Activated T-helper 1 cell treated with anti-CD3 and anti-CD28 coated beads, Interleukin-12 subunit alpha, Interleukin-12 subunit beta, Interleukin-2, Interleukin-4 antibody, amounts not matched to agents 30 ng/mL and 10 ng/mL and 1 ng/mL, durations not matched to agents 14 hours and 24 hours and 36 hours (primary cell): Measurements from ENCODE around the gene S100A3. TPM values are rescaled to one million over a fixed set of nuclear protein-coding genes. Genes with fewer than 3 reads are reported as not detected.
"Not testable (repeated sequence)": the region's sequence is repeated elsewhere in the genome, so short reads cannot be mapped to it uniquely, and the experiment has no call there.

Source experiments
- DNase-seq: peaks from one replicate; pipeline ENCODE4 v3.0.0; 2021; ENCODE audit warnings: low spot score
- H3K27ac Mint-ChIP-seq: one replicate; pipeline ENCODE4 v1.8.0; 2021; ENCODE audit warnings: mild to moderate bottlenecking, mixed read lengths
- H3K27me3 Mint-ChIP-seq: one replicate; pipeline ENCODE4 v1.8.0; 2022; ENCODE audit warnings: mild to moderate bottlenecking, moderate library complexity, mixed read lengths; ENCODE audit not compliant: insufficient read depth
- H3K36me3 Mint-ChIP-seq: one replicate; pipeline ENCODE4 v1.8.0; 2021; ENCODE audit warnings: low read depth, mixed read lengths
- H3K4me1 Mint-ChIP-seq: one replicate; pipeline ENCODE4 v1.8.0; 2021; ENCODE audit warnings: low read depth, mixed read lengths
- H3K4me3 Mint-ChIP-seq: one replicate; pipeline ENCODE4 v1.8.0; 2021; ENCODE audit warnings: mild to moderate bottlenecking, moderate library complexity, mixed read lengths
- H3K9me3 Mint-ChIP-seq: one replicate; pipeline ENCODE4 v1.8.0; 2021; ENCODE audit warnings: mixed read lengths
- intact Hi-C: fragments of 100-400 bp; cut with micrococcal nuclease; formaldehyde crosslinking; loops from one replicate; pipeline ENCODE4 v1.15.1; 2024
- total RNA-seq: library from RNA; stranded (reverse); gene quantifications from 2 replicates; pipeline ENCODE4 v1.2.3, GENCODE V29; 2022

S100A3 gene
- total RNA-seq, 1 donor from 2014 or later = not detected

DNA sequence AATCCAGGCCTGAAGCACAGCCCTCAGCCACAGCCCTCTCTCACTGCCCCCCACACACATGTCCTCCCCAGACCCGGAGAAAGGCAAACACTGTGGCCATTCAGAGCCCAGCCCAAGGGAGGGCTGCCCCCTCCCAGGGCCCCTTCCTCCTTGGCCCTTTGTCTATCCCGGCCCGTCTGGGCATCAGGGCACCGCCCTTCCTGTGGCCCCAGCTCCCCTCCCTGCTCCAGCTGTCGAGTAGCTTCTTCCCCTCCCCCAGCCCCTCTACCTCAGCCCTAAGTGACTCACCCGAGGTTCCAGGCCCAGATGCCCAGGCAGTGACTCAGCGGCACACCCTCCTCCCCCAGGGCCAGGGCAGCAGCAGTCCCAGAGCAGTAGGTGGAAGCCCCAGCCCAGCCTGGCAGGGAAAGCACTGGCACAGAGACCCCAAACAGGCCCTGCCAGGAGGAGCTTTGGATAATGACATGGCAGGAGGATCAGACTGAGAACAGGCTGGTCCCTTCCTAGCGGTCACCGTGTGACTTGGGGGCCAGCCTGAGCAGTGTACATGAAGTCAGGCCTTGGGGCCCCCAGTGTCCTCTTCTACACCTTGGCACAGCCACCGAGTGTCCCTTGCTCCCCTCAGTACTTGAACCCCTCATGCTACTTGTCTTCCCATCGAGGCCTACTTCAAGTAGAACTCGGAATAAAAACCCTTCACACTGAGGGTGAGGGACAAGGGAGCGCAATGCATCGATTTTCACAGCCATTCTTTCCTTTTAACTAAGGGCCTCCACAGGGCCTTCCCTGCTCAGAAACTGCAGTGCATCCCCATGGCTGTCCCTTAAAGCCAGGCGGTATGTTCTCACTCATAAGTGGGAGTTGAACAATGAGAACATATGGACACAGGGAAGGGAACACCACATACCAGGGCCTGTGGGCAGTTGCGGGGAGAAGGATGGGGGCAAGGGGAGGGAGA is 17.6 kb upstream of the S100A3 start:
- peaks cover 38% of the 10 kb centered on the region for H3K4me1 Mint-ChIP-seq
- peak overlapping the region; percentile 38 for H3K4me3 Mint-ChIP-seq
- H3K27ac Mint-ChIP-seq = peak overlapping the region; percentile 89
- no peaks in the 10 kb centered on the region for H3K36me3 Mint-ChIP-seq
- intact Hi-C loops = loop anchor here (1.0 to 5.0 kb wide), 4 partner anchors 21 to 181 kb away; partner anchors contain the start of genes CHTOP, ILF2 and S100A4
- peaks cover 1% of the 10 kb centered on the region for H3K27me3 Mint-ChIP-seq
- H3K9me3 Mint-ChIP-seq = no peaks in the 10 kb centered on the region
- DNase-seq = peak; percentile 72

DNA sequence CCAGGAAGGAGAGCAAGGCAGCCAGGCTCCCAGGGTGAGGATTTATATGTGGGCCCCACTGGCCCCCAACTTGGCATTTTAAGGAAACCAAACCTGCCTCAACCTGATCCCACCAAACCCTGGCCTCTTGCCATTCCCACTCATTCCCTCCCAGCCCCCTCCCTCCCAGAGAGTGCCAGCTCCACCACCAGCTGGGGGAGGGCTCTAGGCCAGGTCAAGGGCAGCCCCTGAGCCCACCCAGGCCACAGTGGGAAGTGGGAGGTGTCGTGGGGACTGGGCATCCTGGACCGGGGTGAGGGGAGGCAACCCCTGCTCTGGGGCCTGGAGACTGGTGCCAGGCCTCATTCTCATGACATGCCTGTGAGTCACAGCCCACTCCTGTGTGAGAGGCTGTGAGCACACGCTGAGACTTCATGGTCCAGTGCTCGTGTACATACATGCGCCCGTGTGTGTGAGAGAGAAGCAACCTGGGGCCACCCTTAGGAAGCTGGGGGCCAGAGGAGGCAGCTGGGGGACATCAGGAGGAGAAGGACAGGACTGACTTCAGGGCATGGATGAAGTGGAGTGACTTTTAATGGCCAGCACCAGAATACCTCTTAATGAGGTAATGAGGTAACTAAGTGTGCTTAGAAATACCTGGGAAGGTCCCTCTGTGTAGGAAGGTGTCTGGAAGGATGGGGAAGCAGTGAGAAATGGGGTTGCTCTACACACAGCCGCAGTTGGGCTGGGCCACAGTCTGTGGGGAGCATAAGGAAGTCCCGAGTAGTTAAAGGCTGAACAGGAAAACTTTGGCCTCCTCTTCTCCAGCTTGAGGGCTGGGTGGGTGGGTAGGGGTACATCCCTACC is 16.7 kb upstream of the S100A3 start, which contains the start of gene S100A2:
S100A2 (minus strand) TSS at position 316 of the 846 bp plus-strand sequence. CDS start 1,967 bp downstream, outside the sequence.
- intact Hi-C loops = loop anchor here (1.0 to 5.0 kb wide), 4 partner anchors 20 to 182 kb away; partner anchors contain the start of genes CHTOP, ILF2 and S100A4
- H3K27ac Mint-ChIP-seq = peak within 1 kb of the TSS; percentile 100
- peak within 1 kb of the TSS; percentile 76 for H3K4me3 Mint-ChIP-seq
- no peak for DNase-seq
- peaks cover 35% of the 10 kb centered on the region for H3K4me1 Mint-ChIP-seq
- H3K9me3 Mint-ChIP-seq = no peaks in the 10 kb centered on the region
- H3K27me3 Mint-ChIP-seq = peaks cover 1% of the 10 kb centered on the region
- H3K36me3 Mint-ChIP-seq = no peaks in the 10 kb centered on the region

DNA sequence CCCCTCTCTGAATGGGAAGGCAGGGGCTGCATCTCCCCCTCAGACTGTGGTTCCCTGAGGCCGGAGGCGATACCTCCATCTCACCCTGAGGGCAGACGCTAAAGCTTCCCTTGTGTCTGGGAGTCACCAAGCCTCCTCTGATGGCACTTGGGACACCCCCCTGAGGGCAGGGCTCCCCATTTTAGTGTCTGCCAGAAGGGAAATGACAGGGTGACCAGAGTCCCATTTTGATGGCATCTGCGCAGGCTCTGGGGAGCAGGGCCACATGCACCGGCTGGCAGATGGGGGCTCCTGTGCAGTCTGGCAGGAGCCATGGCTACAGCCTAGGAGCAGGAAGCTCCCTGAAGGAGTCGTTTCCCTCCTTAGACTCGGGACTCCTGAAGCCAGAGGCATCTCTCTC is 14.9 kb upstream of the S100A3 start:
- DNase-seq = no peak
- no peaks in the 10 kb centered on the region for H3K27me3 Mint-ChIP-seq
- intact Hi-C loops = no loop called here
- H3K4me3 Mint-ChIP-seq = no peak overlapping the region
- no peaks in the 10 kb centered on the region for H3K9me3 Mint-ChIP-seq
- H3K36me3 Mint-ChIP-seq = no peaks in the 10 kb centered on the region
- H3K4me1 Mint-ChIP-seq = peaks cover 35% of the 10 kb centered on the region
- H3K27ac Mint-ChIP-seq = no peak overlapping the region

DNA sequence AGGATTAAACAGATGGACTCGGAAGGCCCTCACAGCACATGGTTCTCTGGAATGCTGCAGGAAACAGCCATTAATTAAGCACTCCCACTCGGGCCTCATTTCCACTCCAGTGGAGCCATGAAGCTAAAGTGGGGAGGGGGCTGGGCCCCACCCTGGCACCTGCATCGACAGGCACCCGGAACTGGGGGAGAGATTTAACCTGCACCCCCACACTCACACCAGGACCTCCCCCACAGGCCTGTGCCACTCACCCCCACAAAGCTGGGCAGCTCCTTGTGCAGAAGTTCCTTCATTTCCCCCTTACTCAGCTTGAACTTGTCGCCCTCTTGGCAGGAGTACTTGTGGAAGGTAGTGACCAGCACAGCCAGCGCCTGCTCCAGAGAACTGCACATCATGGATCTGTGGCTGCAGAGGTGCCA is 14.4 kb upstream of the S100A3 start:
- intact Hi-C loops = no loop called here
- Mint-ChIP-seq H3K27me3 (no peaks in the 10 kb centered on the region), H3K9me3 (no peaks in the 10 kb centered on the region), H3K36me3 (no peaks in the 10 kb centered on the region), H3K27ac (no peak overlapping the region), H3K4me1 (peaks cover 31% of the 10 kb centered on the region), H3K4me3 (no peak overlapping the region)
- no peak for DNase-seq

DNA sequence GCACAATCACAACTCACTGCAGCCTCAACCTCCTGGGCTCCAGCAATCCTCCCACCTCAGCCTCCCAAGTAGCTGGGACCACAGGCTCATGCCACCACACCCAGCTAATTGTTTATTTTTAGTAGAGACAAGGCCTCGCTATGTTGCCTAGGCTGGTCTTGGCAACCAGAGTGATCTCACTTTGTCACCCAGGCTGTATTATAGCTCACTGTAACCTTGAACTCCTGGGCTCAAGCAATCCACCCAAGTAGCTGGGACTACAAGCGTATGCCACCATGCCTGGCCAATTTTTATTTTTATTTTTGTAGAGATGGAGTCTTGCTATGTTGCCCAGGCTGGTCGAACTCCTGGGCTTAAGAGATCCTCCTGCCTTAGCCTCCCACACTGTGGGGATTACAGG is 13.0 kb upstream of the S100A3 start:
- H3K27ac Mint-ChIP-seq, H3K27me3 Mint-ChIP-seq, H3K9me3 Mint-ChIP-seq, intact Hi-C loops, H3K4me3 Mint-ChIP-seq, DNase-seq, H3K36me3 Mint-ChIP-seq: not testable (repeated sequence)
- peaks cover 18% of the 10 kb centered on the region for H3K4me1 Mint-ChIP-seq

DNA sequence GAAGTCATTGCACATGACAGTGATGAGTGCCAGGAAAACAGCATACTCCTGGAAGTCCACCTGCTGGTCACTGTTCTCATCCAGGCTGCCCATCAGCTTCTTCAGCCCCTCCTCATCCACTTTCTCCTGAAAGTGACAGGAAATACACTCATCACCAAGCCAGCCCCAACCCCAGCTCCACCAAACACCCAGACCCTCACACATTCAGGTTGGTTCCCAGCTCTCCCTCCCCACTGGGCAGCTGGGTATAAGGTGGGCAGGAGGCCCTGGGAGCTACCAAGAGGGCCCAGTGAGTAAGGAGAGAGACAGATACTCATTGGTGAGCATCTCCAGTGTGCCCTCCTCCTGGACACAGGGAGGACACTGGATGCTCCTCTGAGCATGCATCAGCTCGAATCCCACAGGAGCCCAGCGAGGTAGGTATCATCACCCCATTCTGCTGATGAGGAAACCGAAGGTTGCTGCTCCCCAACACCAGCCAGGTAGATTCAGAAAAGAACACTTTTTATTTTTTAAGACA is 12.5 kb upstream of the S100A3 start:
- H3K27me3 Mint-ChIP-seq = no peaks in the 10 kb centered on the region
- H3K36me3 Mint-ChIP-seq = no peaks in the 10 kb centered on the region
- peaks cover 16% of the 10 kb centered on the region for H3K4me1 Mint-ChIP-seq
- H3K27ac Mint-ChIP-seq = no peak overlapping the region
- DNase-seq = no peak
- no peak overlapping the region for H3K4me3 Mint-ChIP-seq
- no peaks in the 10 kb centered on the region for H3K9me3 Mint-ChIP-seq
- intact Hi-C loops = no loop called here

DNA sequence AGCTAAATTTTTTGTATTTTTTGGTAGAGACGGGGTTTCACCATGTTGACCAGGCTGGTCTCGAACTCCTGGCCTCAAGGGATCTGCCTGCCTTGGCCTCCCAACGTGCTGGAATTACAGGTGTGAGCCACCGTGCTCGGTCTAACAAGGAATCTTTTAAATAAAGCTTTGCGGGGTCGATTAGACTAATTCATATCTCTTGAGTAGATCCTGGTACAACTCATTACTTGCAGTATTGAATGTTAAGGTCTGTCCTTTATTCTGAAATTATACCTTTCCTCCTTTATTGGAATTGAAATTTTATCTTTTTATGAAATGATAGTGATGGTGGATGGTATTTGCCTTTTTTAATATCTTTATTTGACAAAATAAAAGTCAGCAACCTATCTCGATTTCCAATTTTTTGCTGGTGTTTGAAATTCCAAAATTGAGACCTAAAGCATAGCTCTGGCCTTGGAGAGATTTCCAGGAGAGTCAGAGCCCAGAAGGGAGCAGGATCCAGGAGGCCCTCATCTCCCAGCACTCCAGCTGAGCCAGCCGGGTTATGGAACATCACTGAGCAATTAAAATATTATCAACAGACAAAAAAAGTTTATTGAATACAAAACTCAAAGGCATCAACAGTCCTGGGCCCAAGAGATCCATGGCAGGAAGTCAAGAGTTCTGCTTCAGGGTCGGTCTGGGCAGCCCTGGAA is 11.9 kb upstream of the S100A3 start:
- Mint-ChIP-seq H3K4me3 (no peak overlapping the region), H3K27me3 (no peaks in the 10 kb centered on the region), H3K27ac (no peak overlapping the region), H3K9me3 (no peaks in the 10 kb centered on the region), H3K36me3 (no peaks in the 10 kb centered on the region), H3K4me1 (peaks cover 16% of the 10 kb centered on the region)
- no peak for DNase-seq
- intact Hi-C loops = no loop called here

DNA sequence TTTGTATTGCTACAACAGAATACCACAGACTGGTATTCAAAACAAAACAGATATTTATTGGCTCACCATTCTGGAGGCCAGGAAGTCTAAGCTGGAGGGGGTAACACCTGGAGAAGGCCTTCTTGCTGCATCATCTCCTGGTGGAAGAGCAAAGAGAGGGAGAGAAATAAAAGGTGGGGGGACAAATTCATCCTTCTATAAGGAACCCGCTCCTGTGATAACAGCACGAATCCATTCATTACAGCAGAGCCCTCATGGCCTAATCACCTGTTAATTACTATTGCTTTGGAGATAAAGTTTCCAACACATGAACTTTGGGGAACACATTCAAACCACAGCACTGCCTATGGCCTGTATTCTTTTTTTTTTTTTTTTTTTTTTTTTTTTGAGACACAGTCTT is 11.2 kb upstream of the S100A3 start:
- H3K27me3 Mint-ChIP-seq = no peaks in the 10 kb centered on the region
- H3K4me3 Mint-ChIP-seq = no peak overlapping the region
- no peaks in the 10 kb centered on the region for H3K9me3 Mint-ChIP-seq
- H3K4me1 Mint-ChIP-seq = peaks cover 9% of the 10 kb centered on the region
- H3K36me3 Mint-ChIP-seq = no peaks in the 10 kb centered on the region
- no peak overlapping the region for H3K27ac Mint-ChIP-seq
- DNase-seq = no peak
- intact Hi-C loops = no loop called here

DNA sequence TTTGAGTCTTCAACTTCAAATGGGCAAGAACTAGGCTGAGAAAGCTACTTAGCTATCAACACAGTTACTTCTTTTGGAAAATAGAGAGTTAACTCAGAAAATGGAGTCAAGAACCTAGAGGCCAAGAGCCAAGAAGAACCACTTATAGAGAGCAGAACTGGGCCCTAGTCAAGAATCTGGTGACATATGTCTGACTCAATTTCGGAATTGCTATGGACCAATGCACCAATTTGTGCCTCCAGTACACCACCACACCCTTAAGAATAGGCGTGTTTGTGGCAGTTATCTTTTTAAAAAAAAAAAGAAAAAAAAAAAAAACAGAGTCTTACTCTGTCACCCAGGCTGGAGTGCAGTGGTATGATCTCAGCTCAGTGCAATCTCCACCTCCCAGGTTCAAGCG is 8.8 kb upstream of the S100A3 start:
- DNase-seq = no peak
- H3K27ac Mint-ChIP-seq = no peak overlapping the region
- intact Hi-C loops = no loop called here
- no peak overlapping the region for H3K4me3 Mint-ChIP-seq
- peaks cover 14% of the 10 kb centered on the region for H3K4me1 Mint-ChIP-seq
- H3K36me3 Mint-ChIP-seq = no peaks in the 10 kb centered on the region
- H3K27me3 Mint-ChIP-seq = no peaks in the 10 kb centered on the region
- no peaks in the 10 kb centered on the region for H3K9me3 Mint-ChIP-seq

DNA sequence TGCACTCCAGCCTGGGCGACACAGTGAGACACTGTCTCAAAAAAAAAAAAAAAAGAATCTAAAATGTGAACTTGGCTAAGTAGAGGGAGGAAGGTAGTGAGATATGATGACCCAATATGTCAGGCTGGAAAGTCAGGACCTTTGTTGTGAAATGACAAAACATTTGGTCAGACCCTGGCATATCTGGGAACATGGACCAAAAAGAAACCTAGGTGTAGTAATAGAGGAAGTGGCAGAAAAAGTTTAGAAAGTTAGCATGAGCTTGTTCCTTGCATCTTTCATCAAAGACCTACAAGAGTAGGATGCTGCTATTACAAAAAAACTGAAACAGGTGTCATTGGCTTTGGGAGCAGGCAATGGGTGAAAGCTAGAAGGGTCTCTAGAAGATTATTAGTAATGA is 7.3 kb upstream of the S100A3 start:
- peaks cover under 1% of the 10 kb centered on the region for H3K27me3 Mint-ChIP-seq
- no peak overlapping the region for H3K27ac Mint-ChIP-seq
- DNase-seq = no peak
- H3K9me3 Mint-ChIP-seq = no peaks in the 10 kb centered on the region
- H3K4me1 Mint-ChIP-seq = peaks cover 14% of the 10 kb centered on the region
- no peak overlapping the region for H3K4me3 Mint-ChIP-seq
- intact Hi-C loops = no loop called here
- no peaks in the 10 kb centered on the region for H3K36me3 Mint-ChIP-seq

DNA sequence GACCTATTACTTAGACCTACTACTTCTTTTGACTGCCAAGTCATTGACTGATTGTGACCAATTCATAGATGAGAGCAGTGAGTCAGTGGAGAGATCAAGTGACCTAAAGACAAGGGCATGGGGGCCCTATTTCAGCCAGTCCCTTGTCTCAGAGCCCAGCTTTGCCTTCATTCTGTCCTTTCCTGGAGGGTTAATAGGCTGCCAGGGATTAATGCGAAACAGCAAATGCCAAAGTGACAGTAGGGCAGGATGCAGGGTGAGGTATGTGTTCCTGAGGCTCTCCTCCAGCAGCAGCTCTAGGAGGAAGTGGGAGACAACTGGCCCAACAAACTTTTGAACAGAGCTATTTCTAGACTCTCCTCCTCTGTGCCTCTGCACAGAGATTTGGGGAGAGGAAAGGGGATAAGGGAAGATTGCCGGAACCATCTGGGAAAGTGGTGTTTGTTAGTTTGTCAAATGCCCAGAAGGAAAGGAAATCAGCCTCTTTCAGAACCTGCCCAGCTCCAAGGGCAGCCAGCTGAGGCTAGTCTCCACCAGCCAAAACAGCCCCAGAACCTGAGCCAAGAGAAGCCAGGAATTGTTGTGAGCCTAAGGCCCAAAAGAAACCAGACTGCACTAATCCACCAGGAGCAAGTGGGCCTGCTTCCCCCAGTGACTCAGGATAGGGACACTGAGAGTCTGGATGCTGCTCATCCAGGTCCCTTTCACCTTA is 4.9 kb upstream of the S100A3 start:
- peaks cover 4% of the 10 kb centered on the region for H3K27me3 Mint-ChIP-seq
- no peaks in the 10 kb centered on the region for H3K36me3 Mint-ChIP-seq
- no peak overlapping the region for H3K27ac Mint-ChIP-seq
- no peak for DNase-seq
- no peaks in the 10 kb centered on the region for H3K9me3 Mint-ChIP-seq
- intact Hi-C loops = no loop called here
- H3K4me1 Mint-ChIP-seq = peaks cover 19% of the 10 kb centered on the region
- no peak overlapping the region for H3K4me3 Mint-ChIP-seq

DNA sequence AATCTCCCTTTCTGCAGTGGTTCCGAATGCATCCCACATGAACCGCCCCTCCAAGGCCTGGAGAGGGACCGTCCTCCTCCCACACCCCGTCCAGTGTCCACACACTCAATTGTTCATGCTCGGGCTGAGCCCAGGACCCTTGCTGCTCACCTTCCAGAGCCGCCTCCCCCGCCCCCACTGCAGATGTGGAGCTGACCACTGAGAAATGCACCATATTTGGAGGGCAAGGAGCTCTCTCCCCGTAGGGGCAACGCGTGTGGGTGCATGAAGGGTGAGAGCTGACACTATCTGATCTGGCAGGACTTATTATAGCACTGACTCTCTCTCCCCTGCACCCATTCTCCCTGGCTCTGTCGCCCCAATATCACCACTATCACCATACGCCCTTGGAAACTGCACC is 4.0 kb upstream of the S100A3 start:
- no peak for DNase-seq
- H3K4me3 Mint-ChIP-seq = no peak overlapping the region
- no peaks in the 10 kb centered on the region for H3K9me3 Mint-ChIP-seq
- no peak overlapping the region for H3K27ac Mint-ChIP-seq
- intact Hi-C loops = no loop called here
- no peaks in the 10 kb centered on the region for H3K36me3 Mint-ChIP-seq
- H3K27me3 Mint-ChIP-seq = peaks cover 4% of the 10 kb centered on the region
- H3K4me1 Mint-ChIP-seq = peaks cover 28% of the 10 kb centered on the region
